ENCODE data around the gene SBF1.
"Not testable (repeated sequence)": the region's sequence is repeated elsewhere in the genome, so short reads cannot be mapped to it uniquely, and the experiment has no call there.

The SBF1 gene

GRCh38 chr22:50422961-50423815 lies 51.6 kb downstream of the SBF1 start:
- no peak for DNase-seq

- DNase-seq: no peak
These were observed 52.8 kb downstream of the SBF1 start for GRCh38 chr22:50422046-50422445.

GRCh38 chr22:50420581-50420980 lies 54.3 kb downstream of the SBF1 start:
- no peak for DNase-seq

- DNase-seq: no peak
These were observed 54.8 kb downstream of the SBF1 start for GRCh38 chr22:50420015-50420414.

- DNase-seq: no peak
These were observed 55.7 kb downstream of the SBF1 start for GRCh38 chr22:50419116-50419515.

GRCh38 chr22:50418624-50419023 lies 56.2 kb downstream of the SBF1 start:
- no peak for DNase-seq

- DNase-seq: no peak
These were observed 57.2 kb downstream of the SBF1 start for GRCh38 chr22:50417411-50418210.

- peak; percentile 49 to 73 for DNase-seq
These were observed 57.8 kb downstream of the SBF1 start for GRCh38 chr22:50416996-50417395.

- no peak for DNase-seq
These were observed 59.4 kb downstream of the SBF1 start for GRCh38 chr22:50415426-50415825.

- no peak for DNase-seq
These were observed 60.2 kb downstream of the SBF1 start for GRCh38 chr22:50414476-50415248.

- DNase-seq: not testable (repeated sequence)
These were observed 65.9 kb downstream of the SBF1 start for GRCh38 chr22:50408954-50409353.

- no peak for DNase-seq
These were observed 66.5 kb downstream of the SBF1 start for GRCh38 chr22:50408311-50408710.

GRCh38 chr22:50406416-50407170 lies 68.2 kb downstream of the SBF1 start:
- no peak for DNase-seq

- no peak for DNase-seq
These were observed 71.1 kb downstream of the SBF1 start for GRCh38 chr22:50403701-50404101.

GRCh38 chr22:50401907-50402306 lies 72.9 kb downstream of the SBF1 start:
- DNase-seq: no peak

GRCh38 chr22:50400931-50401330 lies 73.9 kb downstream of the SBF1 start:
- DNase-seq: no peak

- no peak for DNase-seq
These were observed 74.4 kb downstream of the SBF1 start for GRCh38 chr22:50400406-50400805.

- DNase-seq: peak in 1 of 2 experiments; percentile 44
These were observed 75.0 kb downstream of the SBF1 start for GRCh38 chr22:50399751-50400331.

- peak in 1 of 2 experiments; percentile 22 for DNase-seq
These were observed 75.8 kb downstream of the SBF1 start for GRCh38 chr22:50398831-50399648.

- DNase-seq: not testable (repeated sequence)
These were observed 77.3 kb downstream of the SBF1 start for GRCh38 chr22:50397371-50398060.
